Stimulated activated CD4-positive, alpha-beta T cell treated with anti-CD3 and anti-CD28 coated beads, Interleukin-12 subunit alpha, Interleukin-12 subunit beta, amount 100 ng/mL, for 48 hours (primary cell): ENCODE results near the gene UVRAG.

ENCODE experiments used
- DNase-seq, 3 donors: peaks; one replicate each; pipeline ENCODE4 v3.0.0-alpha.2; 2020; ENCODE audit warnings: low read depth in 2 of 3, low spot score in 1 of 3

UVRAG gene

DNA sequence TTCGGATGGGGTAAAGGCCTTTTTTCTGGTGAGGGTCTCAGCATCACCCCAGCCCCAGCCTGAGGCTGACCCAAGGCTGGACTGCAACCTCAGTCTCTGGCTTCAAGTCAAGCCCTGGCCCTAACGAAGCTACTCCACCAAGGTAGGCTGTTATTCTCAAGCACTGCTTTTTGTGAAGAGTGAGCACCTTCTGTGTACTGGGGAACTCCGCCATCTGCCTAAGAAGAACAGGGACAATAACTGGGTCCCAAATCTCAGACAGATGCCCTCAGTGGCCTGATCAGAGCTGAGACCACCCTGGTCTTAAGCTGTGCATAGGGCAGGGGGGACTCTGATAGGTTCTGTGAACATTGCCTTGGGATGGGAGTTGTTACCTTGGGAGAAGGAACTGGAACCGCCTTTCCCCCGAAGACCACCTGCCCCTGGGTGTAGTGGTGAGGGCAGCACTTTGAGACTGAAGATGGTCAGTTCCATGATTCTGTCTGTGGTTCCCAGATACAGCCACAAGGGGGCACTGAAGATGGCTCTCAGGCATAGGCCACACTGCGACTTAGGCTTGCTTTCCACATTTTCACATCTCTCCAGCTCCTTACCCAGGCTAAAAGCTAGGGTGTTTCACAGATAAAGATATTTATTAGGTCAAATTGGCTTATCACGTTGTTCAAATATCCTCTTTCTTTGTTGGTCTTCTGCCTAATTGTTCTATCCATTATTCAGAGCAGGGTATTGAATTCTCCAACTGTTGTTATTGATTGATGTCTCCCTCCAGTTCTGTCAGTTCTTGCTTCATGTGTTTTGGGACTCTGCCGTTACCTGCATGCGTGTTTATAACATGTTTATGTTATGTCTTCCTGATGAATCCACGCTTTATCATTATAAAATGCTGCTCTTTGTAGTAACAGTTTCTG is 11.8 kb upstream of the UVRAG start:
- peak; percentile 44 to 78 (median 56) for DNase-seq

DNA sequence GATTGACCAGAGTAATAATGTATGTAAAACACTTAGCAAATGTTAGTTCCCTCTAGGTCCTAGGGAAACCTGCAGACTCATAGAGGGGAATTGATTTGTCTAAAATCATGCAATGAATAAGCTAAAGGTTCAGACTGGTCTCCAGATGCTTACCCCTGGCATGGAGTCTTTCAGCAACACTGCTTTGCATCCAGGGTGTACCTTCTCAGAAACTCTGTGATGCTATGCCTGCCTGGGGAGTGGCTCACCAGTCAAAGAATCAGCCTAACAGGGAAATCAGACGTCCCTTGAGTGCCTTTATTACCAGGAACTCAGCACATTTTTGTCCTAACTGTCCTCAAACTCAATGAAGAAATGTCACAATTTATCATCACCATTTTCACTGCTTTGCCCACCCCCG is 5.9 kb upstream of the UVRAG start:
- DNase-seq, result no peak

DNA sequence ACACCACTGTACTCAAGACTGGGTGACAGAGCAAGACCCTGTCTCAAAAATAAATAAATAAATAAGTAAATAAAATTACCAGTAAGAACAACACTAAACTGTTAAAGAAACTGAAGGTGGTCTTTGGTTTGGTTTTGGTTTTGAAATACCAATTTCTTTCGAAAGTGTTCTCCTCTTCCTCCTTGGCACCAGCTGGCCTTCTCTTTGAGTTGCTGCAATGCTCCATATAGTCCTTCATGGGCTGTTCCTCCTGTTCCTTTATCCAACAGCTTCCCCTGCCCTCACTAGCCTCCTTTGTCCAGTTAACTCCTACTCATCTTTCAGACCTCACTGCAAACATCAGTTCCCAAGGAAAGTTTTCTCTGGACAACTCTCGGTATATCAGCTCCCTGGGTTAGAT is 5.0 kb upstream of the UVRAG start:
- no peak for DNase-seq

DNA sequence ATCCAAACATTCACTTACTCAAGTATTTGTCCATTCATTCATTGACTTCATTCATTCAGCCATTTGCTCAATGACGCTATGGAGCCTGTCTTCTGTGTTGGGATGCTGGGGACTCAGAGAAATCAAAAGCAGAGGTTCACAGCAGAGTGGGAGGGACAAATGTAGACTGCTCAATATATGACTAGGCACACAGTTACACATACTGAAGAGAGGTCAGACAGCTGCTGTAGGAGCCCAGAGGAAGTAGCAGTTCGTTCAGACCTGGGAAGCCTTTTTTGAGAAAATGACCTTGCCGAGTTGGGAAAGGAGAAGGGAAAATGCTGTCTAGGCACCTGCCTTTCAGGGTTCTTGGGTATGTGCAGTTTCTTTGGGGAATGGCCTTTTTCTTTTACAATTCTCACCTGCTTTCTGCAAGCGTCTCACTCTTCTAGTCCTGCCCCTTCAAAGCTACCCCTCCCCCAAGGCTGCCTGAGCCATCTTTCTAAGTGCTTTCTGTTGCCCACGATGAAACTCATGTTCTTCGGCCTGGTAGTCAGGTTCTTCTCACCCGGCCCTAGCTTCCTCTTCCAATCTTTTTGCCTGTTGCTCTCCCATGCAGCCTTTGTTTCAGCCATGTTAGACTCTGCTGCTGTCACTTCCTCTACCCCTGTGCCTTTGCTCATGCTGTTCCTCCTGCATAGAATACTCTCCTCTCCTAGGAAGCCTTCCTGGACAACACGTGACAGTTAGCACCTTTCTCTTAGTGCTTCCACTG is 4.2 kb upstream of the UVRAG start:
- DNase-seq, result no peak

- no peak for DNase-seq
Observed at GRCh38 chr11:75811485-75811884, 3.5 kb upstream of the UVRAG start.

DNA sequence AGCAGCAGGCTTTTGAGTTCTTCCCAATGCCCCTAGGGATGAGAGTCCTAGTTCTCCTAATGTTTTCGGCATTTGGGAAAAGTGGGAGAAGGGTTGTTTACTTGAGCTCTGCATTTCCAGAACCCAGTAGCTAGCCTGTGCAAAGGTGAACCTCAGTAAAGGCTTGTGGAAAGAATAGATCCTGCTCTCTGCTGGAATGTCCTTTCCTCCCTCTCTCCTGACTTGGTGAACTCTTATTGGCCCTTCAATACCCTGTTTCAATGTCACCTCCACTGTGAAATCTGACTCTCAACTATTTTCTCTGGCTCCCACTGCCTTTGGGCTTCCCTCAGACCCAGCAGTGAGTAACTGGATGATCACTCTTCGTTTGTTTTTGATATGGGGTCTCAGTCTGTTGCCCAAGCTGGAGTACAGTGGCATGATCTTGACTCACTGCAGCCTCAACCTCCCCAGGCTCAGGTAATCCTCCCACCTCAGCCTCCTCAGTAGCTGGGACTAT is 2.4 kb upstream of the UVRAG start:
- no peak for DNase-seq

DNA sequence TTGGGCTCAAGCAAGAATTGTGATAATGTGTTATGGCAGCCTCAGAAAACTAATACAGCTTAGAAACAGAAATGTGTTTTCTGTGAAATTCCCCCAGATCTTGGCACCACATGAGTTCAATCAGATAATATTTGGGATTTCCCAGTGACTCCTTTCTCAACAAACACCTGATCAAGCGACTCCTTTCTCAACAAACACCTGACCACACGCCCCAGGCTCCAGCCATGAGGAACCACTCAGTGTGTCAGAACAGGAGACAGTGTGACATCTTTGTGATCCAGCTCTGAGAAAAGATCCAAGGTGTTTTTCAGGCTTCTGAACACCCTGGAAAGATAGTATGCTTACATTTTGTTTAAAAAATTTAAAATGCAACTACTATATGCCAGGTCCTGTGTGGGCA is 1.9 kb upstream of the UVRAG start:
- DNase-seq, result no peak

GRCh38 chr11:75813622-75814039 is 1.4 kb upstream of the UVRAG start:
- DNase-seq, result no peak

- no peak for DNase-seq
Observed at GRCh38 chr11:75814363-75814676, 690 bp upstream of the UVRAG start.

- DNase-seq, result peak in 2 of 3 donors; percentile 29 to 45
Observed at GRCh38 chr11:75815345-75816168, 547 bp downstream of the UVRAG start.

DNA sequence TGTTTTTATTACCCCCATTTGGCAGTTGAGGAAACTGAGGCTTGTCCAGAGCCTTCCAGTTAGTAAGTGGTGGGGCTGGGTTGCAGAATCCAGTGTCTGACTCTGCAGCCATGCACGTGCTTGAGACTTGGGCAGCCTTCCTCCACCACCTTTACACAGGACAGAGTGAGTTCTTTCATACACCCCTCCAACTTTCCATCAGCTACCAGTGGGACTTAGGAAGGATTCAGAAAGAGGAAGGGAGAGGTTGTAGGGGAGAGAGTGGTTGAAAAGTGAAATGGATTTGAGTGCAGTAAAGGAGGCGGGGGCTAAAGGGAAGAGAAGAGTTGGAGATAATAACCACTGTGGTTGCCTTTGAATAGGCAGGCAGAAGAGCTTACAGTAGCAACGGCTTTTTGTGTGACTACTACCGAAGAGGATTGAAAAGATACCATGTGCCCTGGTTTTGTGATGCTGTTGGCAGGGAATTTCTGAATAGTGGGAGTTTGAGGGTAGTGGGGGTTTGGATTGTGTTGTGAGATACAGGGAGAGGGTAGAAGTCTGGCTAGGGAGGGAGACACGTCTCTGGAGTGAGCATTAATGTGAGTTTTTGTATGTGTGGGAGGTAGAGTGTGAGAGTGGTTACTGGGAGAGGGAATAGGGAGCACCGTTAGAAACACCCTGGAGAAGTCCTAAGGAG is 1.7 kb downstream of the UVRAG start:
- DNase-seq, result no peak

GRCh38 chr11:75820645-75821044 is 5.6 kb downstream of the UVRAG start:
- no peak for DNase-seq

DNA sequence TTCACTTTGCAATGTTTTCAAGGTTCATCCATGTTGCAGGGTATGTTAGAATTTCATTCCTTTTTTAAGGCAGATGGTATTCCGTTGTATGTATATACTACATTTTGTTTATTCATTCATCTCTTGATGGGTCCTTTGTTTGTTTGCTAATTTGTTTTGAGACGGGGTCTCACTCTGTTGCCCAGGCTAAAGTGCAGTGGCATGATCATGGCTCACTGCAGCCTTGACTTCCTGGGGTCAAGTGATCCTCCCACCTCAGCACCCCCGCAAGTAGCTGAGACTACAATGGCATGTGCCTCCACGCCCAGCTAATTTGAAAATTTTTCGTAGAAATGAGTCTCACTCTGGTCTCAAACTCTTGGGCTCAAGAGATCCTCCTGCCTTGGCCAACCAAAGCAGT is 6.2 kb downstream of the UVRAG start:
- no peak for DNase-seq

- DNase-seq, result no peak
Observed at GRCh38 chr11:75822541-75822940, 7.5 kb downstream of the UVRAG start.

- no peak for DNase-seq
Observed at GRCh38 chr11:75823415-75823814, 8.4 kb downstream of the UVRAG start.

DNA sequence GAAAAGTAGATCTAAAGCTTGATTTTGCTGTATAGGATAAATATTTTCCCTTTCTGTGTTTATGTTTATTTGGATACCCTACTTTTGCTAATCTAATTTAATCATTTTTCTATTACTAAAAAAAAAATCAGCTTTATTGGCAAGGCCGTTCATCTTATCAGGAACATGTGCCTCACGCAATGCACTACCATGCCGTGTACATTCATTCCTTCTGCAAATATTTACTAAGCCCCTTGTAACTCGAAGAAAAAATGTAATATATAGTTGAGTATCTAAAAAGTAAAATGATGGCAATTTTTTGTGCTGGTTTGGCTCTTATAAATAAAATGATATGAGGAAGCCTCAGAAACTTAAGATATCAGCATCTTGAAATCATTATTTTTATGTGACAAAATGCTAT is 8.9 kb downstream of the UVRAG start:
- DNase-seq, result no peak

DNA sequence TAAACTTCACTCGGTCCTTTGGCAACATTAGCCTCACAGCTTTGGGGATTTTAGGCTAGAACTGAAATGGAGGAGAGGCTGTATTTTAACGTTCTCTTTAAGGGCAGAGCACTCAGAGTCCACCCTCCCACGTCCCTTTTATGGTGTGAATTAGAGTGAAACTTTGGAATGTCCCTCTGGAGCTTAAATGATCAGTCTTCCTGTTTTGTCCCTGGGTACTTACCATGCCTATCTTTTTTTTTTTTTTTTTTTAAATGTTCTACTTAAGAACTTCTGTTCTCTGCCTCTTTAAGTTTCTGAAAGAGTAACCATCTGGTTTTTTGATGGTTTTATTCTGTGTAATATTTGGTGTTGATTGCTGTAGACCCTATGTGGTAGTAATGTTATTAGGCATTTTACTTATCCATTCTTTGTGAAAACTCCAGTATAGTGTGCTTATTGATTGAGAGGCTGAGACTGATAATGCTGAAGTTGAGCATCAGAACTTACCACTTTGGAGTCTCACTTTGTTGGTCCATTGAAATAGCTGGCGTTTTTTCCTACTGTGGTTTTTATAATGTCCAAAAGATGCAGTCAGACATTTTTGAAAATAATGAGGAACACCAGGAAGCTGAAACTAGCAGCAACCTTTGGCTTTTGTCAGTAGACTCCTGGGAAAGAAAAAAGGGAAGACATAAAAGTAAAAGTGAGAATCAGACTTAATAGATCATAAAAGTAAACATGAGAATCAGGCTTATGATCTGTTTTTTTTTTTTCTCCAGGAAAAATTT is 11.6 kb downstream of the UVRAG start:
- no peak for DNase-seq

DNA sequence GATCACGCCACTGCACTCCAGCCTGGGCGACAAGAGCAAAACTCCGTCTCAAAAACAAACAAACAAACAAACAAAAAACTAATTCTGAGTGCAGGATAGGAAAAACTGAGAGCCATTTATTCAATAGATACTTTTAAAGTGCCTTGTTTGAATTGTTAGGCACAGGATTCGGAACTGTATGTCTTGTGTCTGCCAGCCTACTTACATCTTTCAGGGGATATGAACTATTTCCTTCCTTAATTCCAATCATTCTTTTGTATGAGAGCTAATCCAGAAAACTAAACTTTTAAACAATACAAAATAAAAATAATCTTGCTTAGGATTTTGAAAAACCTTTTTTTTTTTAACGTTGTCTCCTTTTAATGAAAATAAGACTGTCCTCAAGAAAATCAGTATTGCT is 12.6 kb downstream of the UVRAG start:
- no peak for DNase-seq

DNA sequence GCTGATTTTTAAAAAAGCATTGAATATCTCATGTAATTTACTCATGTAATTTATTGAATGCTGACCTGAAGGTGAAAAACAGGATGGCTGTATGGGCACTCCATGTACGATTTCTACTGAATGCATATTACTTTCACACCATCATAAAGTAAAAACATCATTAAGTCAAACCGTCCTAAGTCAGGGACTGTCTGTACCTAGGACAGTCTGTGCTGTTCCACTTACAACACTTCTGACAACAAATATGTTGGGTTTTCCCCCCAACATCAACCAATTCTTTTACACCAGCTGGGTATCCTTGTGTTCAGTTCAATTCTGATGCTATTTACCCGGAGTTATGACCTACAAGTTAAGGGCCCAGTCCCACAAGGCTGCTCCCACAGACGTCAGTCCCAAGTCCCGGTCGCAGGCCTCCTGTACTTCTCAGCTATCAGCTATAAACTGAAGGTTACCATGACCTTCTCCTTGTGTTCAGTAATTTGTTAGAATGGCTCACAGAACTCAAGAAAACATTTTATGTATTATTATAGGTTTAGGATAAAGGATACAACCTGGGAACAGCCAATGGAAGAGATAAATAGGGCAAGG is 17.0 kb downstream of the UVRAG start:
- DNase-seq, result no peak

GRCh38 chr11:75834728-75835127 is 19.7 kb downstream of the UVRAG start:
- no peak for DNase-seq
